ENCODE measurements around the gene SLC12A4. TPM values are rescaled to one million over a fixed set of nuclear protein-coding genes. Genes with fewer than 3 reads are reported as not detected.

The SLC12A4 gene
- polyA plus RNA-seq, 12 donors, result 28.2 to 51.5 (median 40.7) TPM; not detected in 1

DNA sequence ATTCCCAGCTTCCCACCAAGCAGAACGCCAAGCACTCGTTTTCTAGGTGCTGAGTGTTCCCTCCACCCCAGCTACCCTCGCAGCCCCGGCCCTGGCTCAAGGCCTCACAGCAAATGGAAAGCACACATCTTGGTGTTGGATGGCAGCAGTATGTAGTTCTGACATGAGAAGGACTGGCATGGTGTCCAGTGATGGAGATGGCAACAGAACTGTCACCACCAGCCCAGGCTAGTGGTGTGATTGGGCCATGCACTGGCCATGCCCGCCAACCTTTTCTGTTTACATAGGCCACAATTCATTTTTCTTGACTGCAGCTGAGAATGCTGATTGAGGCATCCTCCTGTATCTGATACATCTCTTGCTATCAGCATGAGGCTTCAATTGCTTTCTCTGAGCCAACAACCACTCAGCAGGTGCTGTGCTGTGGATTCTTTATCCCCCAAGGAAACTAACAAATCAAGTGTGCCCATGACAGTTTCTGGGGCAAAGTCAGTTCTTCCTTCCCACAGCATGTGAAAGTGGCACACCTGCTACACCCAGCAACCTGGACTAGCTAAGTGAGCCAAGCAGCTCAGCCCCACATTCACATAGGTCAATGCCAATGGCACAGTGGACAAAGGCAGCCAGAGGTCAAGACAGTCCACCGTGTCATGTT is 3.8 kb downstream of the SLC12A4 start:
- no peak for DNase-seq

DNA sequence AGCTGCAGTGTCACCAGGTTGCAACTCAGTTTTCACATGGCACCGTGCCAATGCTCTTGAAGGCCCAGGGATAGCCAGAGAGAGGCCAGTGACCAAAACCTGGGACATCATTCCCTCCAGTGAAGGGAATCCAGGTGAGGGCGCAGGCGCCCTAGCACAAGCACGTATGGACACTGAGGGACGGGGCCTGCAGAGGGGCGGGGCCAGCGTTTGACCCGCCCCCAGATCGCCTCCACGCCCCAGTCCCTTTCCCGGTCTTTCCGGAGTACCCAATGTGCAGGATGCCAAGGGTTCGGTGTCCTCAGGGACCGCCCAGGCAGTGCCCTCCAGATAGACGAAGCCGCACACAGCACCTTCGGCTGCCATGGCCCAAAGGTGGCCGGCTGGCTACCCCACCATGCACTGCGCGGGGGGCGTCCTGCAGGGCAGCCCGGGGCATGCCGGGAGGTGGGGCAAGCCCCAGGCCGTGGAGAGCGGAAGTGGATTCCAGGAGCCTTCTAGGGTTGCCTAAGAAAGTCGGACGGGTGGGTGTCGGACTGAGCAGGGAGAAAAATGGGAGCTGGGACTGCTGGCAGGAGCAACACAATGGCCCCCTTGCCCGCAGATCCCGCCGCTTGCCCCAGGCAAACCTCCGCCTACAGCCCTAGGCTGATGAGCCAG is 4.6 kb downstream of the SLC12A4 start:
- DNase-seq, result no peak

DNA sequence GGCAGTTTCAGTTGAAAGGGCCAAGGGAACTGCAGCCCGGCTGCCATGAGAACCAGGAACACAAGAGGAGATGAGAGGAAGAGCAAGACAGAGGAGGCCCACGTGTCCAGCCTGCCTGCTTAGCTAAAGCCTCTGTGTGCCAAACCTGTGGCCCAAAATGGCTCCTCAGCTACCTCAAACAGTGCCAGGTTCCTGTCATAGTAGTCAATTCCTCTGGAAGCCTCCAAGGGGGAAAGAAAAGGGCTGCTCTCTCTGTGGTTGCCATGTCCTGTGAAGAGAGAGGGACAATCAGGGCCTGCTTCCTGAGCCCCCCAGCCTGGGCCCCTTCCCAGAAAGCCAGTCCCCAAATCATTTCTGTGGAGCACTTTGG is 5.2 kb downstream of the SLC12A4 start:
- DNase-seq, result no peak

DNA sequence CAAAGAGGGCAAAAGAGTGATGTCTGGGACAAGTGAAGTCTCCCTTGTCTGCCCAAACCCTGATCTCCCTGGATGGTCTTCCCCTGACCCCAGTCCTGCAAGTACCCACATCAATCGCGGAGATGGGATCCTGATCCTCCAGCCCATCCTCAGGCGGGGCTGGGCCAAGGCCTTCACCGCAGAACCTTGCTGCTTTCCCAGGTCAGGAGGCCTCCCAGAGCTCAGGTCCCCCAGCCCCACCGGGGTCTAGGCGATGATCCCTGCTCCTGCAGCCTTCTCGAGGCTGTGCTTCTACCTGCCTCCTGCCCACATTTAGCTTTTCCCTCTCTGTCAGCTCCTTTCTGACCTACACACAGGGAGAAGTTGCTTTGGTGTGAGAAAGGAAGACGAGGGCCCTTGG is 6.3 kb downstream of the SLC12A4 start:
- no peak for DNase-seq

DNA sequence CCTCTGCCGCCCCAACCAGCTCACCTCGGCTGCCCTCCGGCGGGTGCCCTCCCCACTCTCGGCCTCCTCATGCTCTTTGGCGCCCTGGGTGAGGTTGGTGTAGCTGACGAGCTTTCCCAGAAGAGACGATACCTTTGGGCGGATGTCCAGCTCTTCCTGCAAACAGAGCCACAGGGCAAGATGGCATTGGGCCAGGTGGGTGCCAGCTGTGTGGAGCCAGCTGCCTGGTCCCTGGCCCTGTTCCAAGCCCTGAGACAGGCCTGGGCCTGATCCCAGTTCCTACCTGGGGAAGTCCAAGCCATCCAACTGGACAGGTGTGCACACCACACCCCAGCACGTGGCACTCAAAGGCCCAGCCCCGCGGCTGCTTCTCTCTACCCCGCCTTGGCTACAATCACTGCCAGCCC is 6.9 kb downstream of the SLC12A4 start:
- DNase-seq, result no peak

DNA sequence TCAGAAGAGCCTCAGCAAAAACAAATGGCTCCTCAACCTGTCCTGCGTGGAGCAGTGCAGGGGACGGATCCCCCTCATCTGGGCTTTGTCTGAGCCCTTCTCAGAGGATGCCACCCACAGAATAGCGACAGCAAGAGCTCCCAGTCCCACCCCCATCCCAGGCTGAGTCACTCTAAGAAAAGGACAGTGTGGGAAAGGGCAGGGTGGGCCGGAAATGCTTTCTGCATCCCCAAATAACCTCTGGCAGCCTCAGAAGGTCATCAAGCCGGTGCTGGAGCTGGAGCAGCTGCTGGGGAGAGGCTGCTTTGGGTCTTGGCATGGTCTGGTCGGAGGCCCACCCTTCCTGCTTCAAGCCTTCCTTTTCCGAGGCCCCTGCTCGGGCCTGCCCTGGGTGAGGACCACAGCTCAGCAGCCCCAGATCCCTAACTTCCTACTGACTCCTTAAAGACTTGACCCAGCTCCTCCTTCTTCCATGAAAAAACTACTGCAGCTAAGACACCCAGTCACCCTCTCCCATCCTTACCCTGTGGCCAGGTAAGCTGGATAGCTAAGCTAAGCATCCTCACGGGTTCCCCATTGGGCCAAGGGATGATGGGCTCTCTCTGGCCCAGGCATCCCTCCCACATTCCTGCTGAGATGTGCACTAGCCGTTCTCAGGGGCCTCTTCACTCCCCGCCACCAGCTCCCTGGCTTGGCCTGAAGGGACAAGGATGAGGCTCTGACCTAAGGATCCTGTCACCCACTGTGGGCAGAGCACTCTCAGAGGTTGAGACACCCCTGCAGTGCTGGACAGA is 8.7 kb downstream of the SLC12A4 start:
- no peak for DNase-seq

DNA sequence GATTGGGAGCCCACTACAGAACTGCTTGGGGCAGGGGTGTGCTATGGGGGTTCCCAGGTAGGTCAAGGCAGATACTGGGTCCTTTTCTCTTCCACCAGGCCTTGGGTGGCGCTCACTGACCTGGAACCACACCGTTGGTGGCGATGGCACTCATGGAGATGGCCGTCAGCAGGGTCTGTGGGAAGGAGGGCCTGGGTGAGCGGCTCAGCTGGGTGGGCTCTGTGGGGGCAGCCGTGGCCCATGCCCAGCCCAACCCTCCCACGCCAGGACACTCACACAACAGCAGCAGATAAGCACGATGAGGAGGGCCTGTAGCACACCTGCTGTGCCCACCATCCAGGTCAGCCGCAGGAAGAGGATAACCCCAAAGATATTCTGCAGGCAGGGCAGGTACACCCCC is 10.8 kb downstream of the SLC12A4 start:
- no peak for DNase-seq

DNA sequence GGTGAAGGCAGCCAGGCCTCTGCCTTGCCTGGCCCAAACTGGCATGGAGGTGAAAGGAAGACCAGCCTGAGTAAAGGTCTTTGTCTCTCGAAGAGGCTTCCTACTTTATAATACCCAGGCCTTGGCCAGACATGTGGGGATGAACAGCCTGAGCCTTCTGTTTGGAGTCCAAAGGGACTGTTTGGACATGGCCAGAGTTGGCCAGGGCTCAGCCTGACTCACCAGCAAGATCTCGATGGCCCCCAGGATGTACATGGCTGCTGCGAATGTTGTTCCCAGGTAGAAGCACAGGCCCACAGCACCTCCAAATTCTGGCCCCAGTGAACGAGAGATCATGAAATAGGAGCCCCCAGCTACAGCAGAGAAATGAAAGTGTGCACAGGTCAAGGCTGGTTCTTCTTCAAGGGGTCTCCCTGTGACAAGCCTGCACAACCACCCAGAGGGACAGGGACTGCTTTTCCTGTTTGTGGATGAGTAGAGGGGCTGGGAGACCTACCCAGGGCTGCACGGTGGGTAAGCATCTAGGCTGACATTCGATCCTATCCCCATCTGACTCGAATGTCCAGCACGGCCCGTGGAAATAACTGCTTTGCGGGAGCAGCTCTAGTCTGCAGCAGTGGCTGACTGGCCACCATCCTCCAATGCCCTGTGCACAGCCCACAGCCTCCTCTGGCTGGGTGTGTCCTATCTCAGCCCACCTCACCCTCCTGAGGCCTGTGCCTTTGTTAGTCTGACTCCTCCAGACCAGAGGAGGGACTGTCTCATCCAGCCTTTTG is 13.8 kb downstream of the SLC12A4 start:
- no peak for DNase-seq

DNA sequence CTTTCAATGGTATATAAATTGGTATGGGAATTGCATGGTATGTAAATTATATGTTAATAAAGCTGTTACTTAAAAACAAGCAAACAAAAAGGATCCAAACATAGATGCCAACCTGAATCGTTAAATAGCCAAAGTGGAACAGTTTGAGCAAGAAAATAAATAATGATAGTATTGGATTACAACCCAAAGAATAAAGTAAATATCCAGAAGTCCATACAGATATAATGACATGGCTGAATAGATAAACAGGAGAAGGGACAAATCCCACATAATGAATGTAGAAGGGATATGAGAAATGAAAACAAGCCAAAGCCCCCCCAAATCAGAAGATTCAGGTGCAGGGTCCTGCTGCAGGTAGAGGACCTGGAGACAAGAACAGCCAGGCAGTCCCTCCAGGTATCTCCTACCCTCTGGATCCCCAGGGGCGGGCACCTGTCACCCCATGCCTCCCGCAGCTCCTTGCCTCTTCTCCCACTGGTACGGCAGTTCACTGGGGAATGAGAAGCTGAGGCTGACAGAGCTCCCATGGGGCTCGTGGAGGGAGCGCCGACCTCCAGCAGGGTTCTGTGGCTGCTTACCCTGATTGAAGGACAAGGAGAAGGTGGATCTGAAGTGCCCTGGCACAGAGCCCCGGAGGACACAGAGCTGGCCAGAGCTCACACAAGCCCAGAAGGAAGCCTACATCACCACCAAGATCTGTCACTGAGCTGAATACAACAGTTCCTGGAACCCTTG is 14.6 kb downstream of the SLC12A4 start:
- DNase-seq, result no peak

DNA sequence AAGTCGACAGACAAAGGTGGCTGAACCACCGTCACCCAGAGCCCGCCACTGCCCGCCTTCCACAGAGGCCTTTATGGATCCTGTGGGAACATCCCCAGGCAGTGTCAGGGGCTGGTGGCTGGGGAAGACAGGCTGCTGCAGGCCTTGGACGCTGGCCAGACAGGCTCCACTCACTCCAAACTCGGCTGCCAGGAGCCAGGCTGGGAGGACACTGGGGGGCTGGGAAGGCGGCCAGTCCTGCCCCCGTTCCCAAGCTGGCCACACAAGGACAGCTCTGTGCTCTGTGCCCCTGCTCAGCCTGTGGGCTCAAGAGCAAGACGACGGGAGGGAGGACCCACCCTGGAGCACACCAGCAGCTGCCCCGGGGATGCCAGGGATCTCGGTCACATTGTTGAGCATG is 17.0 kb downstream of the SLC12A4 start:
- DNase-seq, result no peak

DNA sequence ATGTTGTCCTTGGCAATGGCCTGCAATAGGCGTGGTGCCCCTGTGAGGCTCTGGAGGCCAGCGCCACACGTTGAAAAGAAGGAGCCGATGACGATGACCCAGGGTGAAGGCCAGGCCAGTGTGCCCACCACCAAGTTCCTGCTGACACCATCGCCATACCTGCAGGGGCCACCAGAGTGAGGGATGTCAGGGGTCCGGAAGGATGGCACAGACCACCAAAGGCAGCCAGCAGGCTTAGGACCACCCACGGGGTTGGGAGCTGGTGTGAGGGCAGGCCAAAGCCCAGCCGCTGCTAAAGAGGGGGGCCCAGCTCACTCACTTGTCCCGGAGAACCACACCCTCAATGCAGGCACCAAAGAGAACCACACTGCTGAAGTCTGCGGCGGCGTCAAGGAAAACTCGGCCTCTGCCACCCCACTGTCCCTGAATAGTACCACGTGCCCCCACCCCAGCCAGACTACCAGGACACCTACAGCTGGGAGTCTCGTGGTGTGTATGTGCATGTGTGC is 18.0 kb downstream of the SLC12A4 start:
- no peak for DNase-seq

DNA sequence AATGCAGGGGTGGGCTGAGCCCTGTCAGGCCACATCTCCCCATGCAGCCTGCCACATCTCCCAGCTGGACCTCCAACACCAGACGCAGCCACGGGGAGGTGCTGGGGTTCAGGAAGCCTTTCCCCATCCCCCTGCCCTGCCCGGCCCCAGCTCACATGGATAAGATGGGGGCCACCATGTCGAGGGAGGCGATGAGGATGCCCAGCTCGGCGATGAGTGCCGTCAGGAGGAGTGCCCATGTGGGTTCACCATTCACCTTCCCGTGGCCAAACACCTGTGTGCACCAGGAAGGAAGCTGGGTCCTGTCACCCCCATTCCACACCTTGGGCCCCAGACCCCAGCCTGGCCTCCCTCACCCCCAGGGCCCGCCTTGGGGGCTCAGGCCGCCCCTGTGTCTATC is 18.8 kb downstream of the SLC12A4 start:
- no peak for DNase-seq

DNA sequence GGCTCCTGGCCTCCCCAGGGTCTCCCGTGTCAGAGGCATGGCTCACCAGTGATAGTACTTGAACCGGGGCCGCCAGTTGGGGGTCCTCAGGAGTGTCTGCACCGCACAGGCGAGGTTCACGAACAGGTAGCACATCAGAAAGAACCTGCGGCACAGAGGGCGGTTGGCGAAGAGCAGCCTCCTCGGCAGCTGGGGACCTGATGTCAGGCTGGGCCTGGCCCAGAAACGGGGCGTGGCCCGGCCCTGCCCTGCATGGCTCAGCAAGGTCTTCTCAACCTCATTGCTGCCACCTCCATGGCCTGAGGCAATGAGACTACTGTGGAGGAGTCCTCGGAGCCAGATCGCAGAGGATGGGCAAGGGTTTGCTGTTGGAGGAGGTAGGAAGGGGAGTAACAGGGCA is 20.4 kb downstream of the SLC12A4 start:
- no peak for DNase-seq

DNA sequence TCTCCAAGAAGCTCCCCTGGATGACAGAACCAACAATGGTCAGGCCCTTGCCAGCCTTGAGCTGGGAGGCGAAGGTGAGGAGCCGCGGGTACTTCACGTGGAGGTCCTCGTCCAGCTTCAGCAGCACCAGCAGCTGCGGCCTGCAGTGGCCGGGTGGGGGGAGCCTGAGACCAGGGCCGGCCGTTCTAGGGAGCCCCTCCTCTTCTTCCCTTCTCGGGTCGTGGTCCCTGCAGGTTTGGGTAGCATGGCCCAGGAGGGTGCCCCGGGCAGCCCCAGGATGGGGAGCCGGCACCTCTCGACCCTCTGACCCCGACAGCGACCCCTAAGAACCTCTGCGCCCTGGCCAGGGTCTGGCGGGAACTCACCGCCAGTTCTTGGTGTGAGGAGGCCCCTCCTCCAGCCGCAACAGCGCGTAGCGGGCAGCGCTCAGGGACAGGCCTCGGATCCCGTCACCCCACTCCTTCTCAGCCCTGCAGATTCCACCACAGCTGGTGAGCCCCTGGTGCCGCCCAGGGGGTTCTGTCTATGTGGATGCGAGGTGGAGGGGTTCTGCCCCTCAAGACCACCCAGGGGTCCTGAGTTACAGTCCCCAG is 21.4 kb downstream of the SLC12A4 start:
- DNase-seq, result no peak

DNA sequence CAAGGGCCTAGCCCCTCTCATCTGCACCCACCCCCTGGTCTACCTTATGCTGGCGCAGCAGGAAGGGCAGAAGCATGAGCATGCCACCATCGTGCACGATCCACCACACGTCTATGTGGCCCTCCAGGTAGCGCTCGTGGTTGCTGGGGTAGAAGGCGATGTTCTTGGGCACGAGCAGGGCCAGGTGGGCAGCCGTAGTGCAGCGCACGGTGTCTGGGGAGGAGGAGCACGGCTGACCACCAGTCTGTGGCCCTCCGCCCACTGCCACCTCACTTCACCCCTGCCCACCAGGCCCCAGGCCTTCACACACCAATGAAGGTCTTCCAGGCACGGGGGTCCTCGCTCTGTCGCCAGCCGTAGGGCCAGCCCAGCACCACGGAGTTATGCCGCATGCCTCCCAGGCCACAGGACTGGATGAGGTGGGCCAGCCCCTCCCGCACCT is 22.3 kb downstream of the SLC12A4 start:
- DNase-seq, result no peak

DNA sequence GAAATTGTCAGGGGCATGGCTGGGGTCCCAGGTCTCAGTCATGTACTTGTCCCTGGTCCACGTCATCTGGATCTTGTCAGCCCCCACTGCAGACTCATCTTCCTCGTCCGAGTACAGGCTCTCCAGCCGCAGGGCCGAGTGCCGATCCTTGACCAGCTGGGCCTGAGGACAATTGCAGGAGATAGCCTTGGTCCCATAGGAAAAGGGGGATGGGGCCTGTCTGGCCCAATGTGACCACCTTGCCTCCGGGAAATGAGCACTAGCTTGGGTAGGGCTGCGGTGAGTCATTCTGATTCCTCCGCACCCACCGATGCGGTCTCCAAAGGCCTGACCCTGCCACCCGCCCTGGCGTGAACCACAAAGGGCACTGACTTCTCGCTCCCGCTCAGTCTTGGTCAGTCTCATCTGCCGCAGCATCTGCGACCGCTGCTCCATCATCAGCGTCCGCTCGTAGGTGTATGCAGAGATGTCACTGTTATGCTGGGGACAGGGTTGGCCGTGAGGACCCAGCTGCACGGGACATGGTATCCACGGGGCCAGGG is 23.0 kb downstream of the SLC12A4 start:
- DNase-seq, result no peak

DNA sequence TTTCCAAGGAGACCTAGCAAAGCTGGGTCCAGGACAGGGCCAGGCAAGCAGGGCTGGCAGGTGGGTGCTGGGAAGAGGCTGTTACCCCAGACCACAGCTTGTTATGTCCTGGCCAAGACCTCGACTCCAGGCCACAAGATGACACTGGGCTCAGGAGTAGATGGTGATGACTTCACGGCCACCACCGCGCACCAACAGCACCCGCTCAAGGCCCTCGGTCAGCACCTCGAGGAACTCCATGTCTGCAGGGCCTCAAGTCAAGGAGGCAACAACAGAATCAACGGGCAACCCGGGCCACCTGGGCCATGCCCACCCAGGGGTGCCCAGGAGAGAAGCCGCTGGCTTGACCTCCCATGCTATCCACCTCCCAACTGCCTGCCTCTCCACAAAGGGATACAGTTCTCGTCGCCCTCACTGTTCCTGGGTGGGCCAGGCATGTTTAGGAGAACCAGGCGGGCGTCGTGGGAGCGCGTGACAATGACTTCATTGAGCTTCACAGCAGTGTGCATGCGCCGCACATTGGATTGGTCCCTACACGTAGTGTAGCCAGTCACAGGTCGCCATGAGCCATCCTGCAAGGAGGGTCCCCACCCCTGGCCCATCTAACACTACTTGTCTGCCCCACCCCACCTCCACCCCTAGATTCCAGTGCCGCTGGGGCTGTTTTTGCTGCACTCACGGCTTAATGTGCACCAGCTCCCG is 23.6 kb downstream of the SLC12A4 start:
- DNase-seq, result no peak

DNA sequence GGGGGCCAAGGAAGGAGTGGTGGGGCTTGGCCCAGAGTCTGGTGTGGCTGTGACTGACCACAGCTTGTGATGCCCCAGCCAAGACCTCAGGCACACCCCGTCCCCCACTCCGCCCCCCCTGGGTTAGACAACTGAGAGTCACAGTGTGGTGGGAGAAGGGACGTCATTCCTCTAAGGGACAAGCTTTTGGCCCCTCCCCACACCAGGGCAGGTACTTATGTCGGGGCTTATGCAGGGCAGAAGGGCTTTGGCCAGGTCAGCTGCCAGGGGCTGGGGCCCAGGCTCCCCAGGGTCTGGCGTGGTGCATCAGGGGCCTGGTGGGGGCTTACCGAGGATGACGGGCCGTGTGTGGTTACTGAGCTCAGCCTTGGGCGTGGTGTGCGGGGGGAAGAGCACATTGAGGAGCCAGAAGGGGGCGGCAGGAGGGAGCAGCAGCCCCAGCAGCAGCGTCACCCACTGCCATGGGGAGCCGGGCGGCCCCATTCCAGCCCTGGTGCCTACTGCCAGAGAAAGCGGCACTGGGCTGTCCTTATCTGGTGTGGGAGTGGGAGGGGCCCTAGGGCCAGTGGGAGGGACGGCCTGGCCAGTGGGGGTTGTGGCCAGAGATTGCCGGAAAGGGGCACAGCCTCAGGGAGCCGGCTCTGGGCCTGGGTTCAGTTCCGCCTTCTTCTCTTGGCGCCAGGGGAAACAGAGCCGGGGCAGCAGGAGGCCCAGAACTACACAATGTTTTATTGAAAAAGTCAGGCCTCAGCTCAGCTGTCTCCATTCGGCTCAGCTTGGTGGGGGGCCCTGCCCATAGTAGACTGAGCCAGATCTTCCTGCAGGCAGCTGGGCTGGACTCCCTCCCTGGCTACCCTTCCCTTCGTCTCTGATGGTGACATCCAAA is 24.6 kb downstream of the SLC12A4 start, which contains the start of gene LCAT:
LCAT (minus strand) TSS at position 502 of the 886 bp plus-strand sequence; CDS start at position 483, 19 bp downstream.
- no peak for DNase-seq

DNA sequence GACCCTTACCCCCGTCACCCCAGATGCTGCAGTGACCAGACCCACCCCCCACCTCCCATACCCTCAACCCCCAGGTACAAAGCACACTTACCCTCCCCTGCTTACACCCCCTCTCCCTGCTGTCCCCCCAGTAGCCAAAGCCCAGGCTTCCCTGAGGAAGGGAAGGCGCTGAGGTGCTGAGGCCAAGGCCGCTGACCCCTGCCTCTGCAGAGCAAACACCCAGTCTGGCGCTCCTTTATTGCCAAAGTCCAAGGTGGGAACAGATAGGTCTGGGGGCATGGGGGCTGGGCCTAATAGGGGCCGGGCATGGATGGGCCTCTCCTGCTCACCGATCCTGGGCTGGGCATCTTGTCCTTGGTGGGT is 25.2 kb downstream of the SLC12A4 start:
- no peak for DNase-seq
